RPMI7951 (cell line): ENCODE measurements around the gene BOK. TPM values are rescaled to one million over a fixed set of nuclear protein-coding genes. Genes with fewer than 3 reads are reported as not detected.

ENCODE experiments used
- DNase-seq: peaks from one replicate; pipeline ENCODE4 v3.0.0-alpha.2; 2012; ENCODE audit warnings: low read depth
- total RNA-seq: library from RNA; depleted of rRNA; stranded (reverse); fragments of >200 nt; shearing (Covaris generic); gene quantifications from 2 replicates; pipeline ENCODE4 v1.2.3, GENCODE V29; 2014; rRNA removed

The BOK gene
- total RNA-seq, 1 experiment from 2014 or later: 13.2 TPM

GRCh38 chr2:241619597-241620418 is 61.3 kb downstream of the BOK start:
- DNase-seq: no peak

GRCh38 chr2:241620419-241620769 is 61.8 kb downstream of the BOK start:
- peak; percentile 39 for DNase-seq

Other genes starting within 250 kb of the BOK start
- gene HDLBP, start 243.1 kb upstream of the BOK start, total RNA-seq: 403 and 467 TPM in 2 replicates
- gene SEPTIN2, start 242.8 kb upstream of the BOK start, total RNA-seq: 451 and 502 TPM in 2 replicates
- 38.1 and 41.6 TPM in 2 replicates for gene FARP2, start 202.5 kb upstream of the BOK start, total RNA-seq
- gene STK25, start 50.2 kb upstream of the BOK start, total RNA-seq: 158 and 188 TPM in 2 replicates
- gene THAP4, start 78.4 kb downstream of the BOK start, total RNA-seq: 33.0 and 33.5 TPM in 2 replicates
- gene ATG4B, start 78.9 kb downstream of the BOK start, total RNA-seq: 66.2 and 79.8 TPM in 2 replicates
- 155 and 173 TPM in 2 replicates for gene DTYMK, start 128.1 kb downstream of the BOK start, total RNA-seq
- gene ING5, start 143.3 kb downstream of the BOK start, total RNA-seq: 10.7 and 24.9 TPM in 2 replicates
- 5.6 and 15.4 TPM in 2 replicates for gene D2HGDH, start 175.9 kb downstream of the BOK start, total RNA-seq
- gene GAL3ST2, start 218.1 kb downstream of the BOK start, total RNA-seq: not detected in 2 replicates